Colonic mucosa (tissue), 4 donors: ENCODE results near the gene TEKTIP1. TPM values are rescaled to one million over a fixed set of nuclear protein-coding genes. Genes with fewer than 3 reads are reported as not detected.

Experiments used
- DNase-seq: peaks from one replicate; pipeline ENCODE4 v3.0.0-alpha.2; 2020
- H3K27ac ChIP-seq: fragments of 200-600 bp; one replicate; pipeline ENCODE4 v1.8.0; 2021
- H3K27me3 ChIP-seq: fragments of 200-600 bp; one replicate; pipeline ENCODE4 v1.8.0; 2021
- H3K36me3 ChIP-seq: fragments of 200-600 bp; one replicate; pipeline ENCODE4 v1.8.0; 2021
- H3K4me1 ChIP-seq: fragments of 200-600 bp; one replicate; pipeline ENCODE4 v1.8.0; 2021; ENCODE audit warnings: mild to moderate bottlenecking
- H3K4me3 ChIP-seq: fragments of 200-600 bp; one replicate; pipeline ENCODE4 v1.8.0; 2021
- H3K9ac ChIP-seq, 2 donors: one replicate each; pipeline ENCODE4 v1.7.0; 2013; ENCODE audit warnings: control low read depth in 2 of 2, low read depth in 2 of 2, low read length in 2 of 2
- H3K9me3 ChIP-seq: fragments of 200-600 bp; one replicate; pipeline ENCODE4 v1.8.0; 2021
- CTCF ChIP-seq: fragments of 200-600 bp; IDR thresholded peaks from one replicate; pipeline ENCODE4 v1.8.0; 2022; ENCODE audit warnings: antibody characterized with exemption, mild to moderate bottlenecking
- intact Hi-C: fragments of 100-400 bp; cut with DNase I; formaldehyde crosslinking; loops from one replicate; pipeline ENCODE4 v1.14.1; 2022
- total RNA-seq, 2 donors: library from RNA; stranded (reverse); fragmentation: NEBNext Ultra II Directional in 1 of 2; extraction: Animal tissue kit (Norgen Biotek cat#: 25700) in 1 of 2; gene quantifications; one replicate each; pipeline ENCODE4 v1.2.1, GENCODE V29; 2021
- donor health status: healthy.
- donor health status: DM: no; HTN: no; CAD: no.
- donor health status: DM: no; HTN: no; CAD: no.

The TEKTIP1 gene
- total RNA-seq, 2 donors from 2014 or later = 1.5 to 4.7 TPM

GRCh38 chr19:3547301-3547731 lies 8.3 kb downstream of the TEKTIP1 start:
- intact Hi-C loops = no loop called here
- Histone ChIP-seq H3K9me3 (no peaks in the 10 kb centered on the region), H3K36me3 (no peaks in the 10 kb centered on the region), H3K4me3 (no peak overlapping the region), H3K27ac (no peak overlapping the region), H3K27me3 (no peaks in the 10 kb centered on the region), H3K9ac (no peak overlapping the region), H3K4me1 (no peaks in the 10 kb centered on the region)
- TF ChIP-seq CTCF = peak; percentile 40
- DNase-seq = no peak

- intact Hi-C loops = no loop called here
- H3K9me3 ChIP-seq = no peaks in the 10 kb centered on the region
- H3K36me3 ChIP-seq = no peaks in the 10 kb centered on the region
- DNase-seq = no peak
- TF ChIP-seq CTCF = no peak
- no peak overlapping the region for H3K9ac ChIP-seq
- H3K4me1 ChIP-seq = no peaks in the 10 kb centered on the region
- no peaks in the 10 kb centered on the region for H3K27me3 ChIP-seq
- H3K27ac ChIP-seq = no peak overlapping the region
- H3K4me3 ChIP-seq = no peak overlapping the region
Measured at GRCh38 chr19:3547767-3548282, 8.9 kb downstream of the TEKTIP1 start.

- Histone ChIP-seq H3K27me3 (no peaks in the 10 kb centered on the region), H3K4me1 (no peaks in the 10 kb centered on the region), H3K4me3 (no peak overlapping the region), H3K36me3 (no peaks in the 10 kb centered on the region), H3K9ac (no peak overlapping the region), H3K27ac (no peak overlapping the region), H3K9me3 (no peaks in the 10 kb centered on the region)
- intact Hi-C loops = no loop called here
- TF ChIP-seq CTCF = no peak
- no peak for DNase-seq
Measured at GRCh38 chr19:3548606-3549005, 9.6 kb downstream of the TEKTIP1 start.

- no peak for TF ChIP-seq CTCF
- Histone ChIP-seq H3K27ac (no peak overlapping the region), H3K27me3 (no peaks in the 10 kb centered on the region), H3K36me3 (no peaks in the 10 kb centered on the region), H3K4me1 (no peaks in the 10 kb centered on the region), H3K9ac (no peak overlapping the region), H3K4me3 (no peak overlapping the region), H3K9me3 (no peaks in the 10 kb centered on the region)
- no peak for DNase-seq
- intact Hi-C loops = no loop called here
Measured at GRCh38 chr19:3549816-3550215, 10.8 kb downstream of the TEKTIP1 start.

GRCh38 chr19:3550947-3551791 lies 12.2 kb downstream of the TEKTIP1 start:
- Histone ChIP-seq H3K4me1 (no peaks in the 10 kb centered on the region), H3K27me3 (no peaks in the 10 kb centered on the region), H3K27ac (no peak overlapping the region), H3K36me3 (no peaks in the 10 kb centered on the region), H3K9me3 (no peaks in the 10 kb centered on the region), H3K4me3 (no peak overlapping the region), H3K9ac (no peak overlapping the region)
- no peak for DNase-seq
- no peak for TF ChIP-seq CTCF
- intact Hi-C loops = no loop called here
